HEK293 (cell line): ENCODE measurements around the gene CDKAL1.

Source experiments
- CTCF ChIA-PET: fragments of 350-600 bp; formaldehyde crosslinking; extraction: SDS; loops from one replicate; lab custom pipeline; 2021; ENCODE audit warnings: antibody characterized with exemption; lab: Yijun Ruan, JAX
- POLR2A ChIA-PET: fragments of 300-600 bp; formaldehyde crosslinking; extraction: SDS; loops from one replicate; lab custom pipeline; 2020; ENCODE audit warnings: antibody characterized with exemption, inconsistent platforms; lab: Yijun Ruan, JAX
- H3K27ac ChIP-seq: fragments of 200-500 bp; sonication (Bioruptor generic); 2 replicates; pipeline ENCODE4 v1.5.1; 2014; ENCODE audit warnings: low read depth, low read length, control low read depth, inconsistent platforms; ENCODE audit errors: extremely low read depth
- H3K36me3 ChIP-seq, 2 experiments: fragments of 200-500 bp in 1 of 2; sonication (Bioruptor generic) in 1 of 2; 1 replicate in 1 of 2; 2 replicates in 1 of 2; pipeline ENCODE4 v1.5.1; 2014 to 2017; ENCODE audit warnings: inconsistent platforms in 2 of 2, low read length in 2 of 2; ENCODE audit not compliant: control insufficient read depth in 2 of 2, insufficient read depth in 1 of 2
- H3K4me1 ChIP-seq: fragments of 200-500 bp; sonication (Bioruptor generic); 2 replicates; pipeline ENCODE4 v1.5.1; 2014; ENCODE audit warnings: mild to moderate bottlenecking, low read length, inconsistent platforms; ENCODE audit not compliant: control insufficient read depth, insufficient read depth
- H3K4me3 ChIP-seq: 2 replicates; pipeline ENCODE4 v1.5.1; 2011; ENCODE audit warnings: low read depth, mild to moderate bottlenecking, control low read depth, low read length, moderate library complexity
- H3K9me3 ChIP-seq: fragments of 200-500 bp; sonication (Bioruptor generic); 2 replicates; pipeline ENCODE4 v1.5.1; 2014; ENCODE audit warnings: low read depth, low read length, inconsistent platforms; ENCODE audit not compliant: control insufficient read depth, insufficient read depth
- GLIS2 ChIP-seq: fragments of 450-650 bp; formaldehyde crosslinking; IDR thresholded peaks from 2 replicates; pipeline ENCODE4 v1.5.1; 2016; ENCODE audit warnings: missing biosample characterization, missing genetic modification characterization
- PRDM1 ChIP-seq: fragments of 450-650 bp; formaldehyde crosslinking; IDR thresholded peaks from 2 replicates; pipeline ENCODE4; 2016; ENCODE audit warnings: missing biosample characterization, missing genetic modification characterization
- SCRT2 ChIP-seq: fragments of 450-650 bp; formaldehyde crosslinking; IDR thresholded peaks from 2 replicates; pipeline ENCODE4 v1.5.1; 2016; ENCODE audit warnings: missing biosample characterization, missing genetic modification characterization
- TCF7L2 ChIP-seq: IDR thresholded peaks from 2 replicates; pipeline ENCODE4 v1.6.1; 2011; ENCODE audit warnings: low read depth, mild to moderate bottlenecking, inconsistent platforms, low read length, moderate library complexity, borderline replicate concordance
- ZBTB1 ChIP-seq: fragments of 450-650 bp; formaldehyde crosslinking; IDR thresholded peaks from 2 replicates; pipeline ENCODE4 v1.5.1; 2016; ENCODE audit warnings: missing biosample characterization, missing genetic modification characterization
- ZBTB17 ChIP-seq: fragments of 450-650 bp; formaldehyde crosslinking; IDR thresholded peaks from 2 replicates; pipeline ENCODE4 v1.5.1; 2016; ENCODE audit warnings: missing biosample characterization, missing genetic modification characterization
- ZBTB6 ChIP-seq: fragments of 450-650 bp; formaldehyde crosslinking; IDR thresholded peaks from 2 replicates; pipeline ENCODE4 v1.5.1; 2017; ENCODE audit warnings: missing biosample characterization, missing genetic modification characterization
- ZIC2 ChIP-seq: fragments of 450-650 bp; formaldehyde crosslinking; IDR thresholded peaks from 2 replicates; pipeline ENCODE4 v1.5.1; 2016; ENCODE audit warnings: missing biosample characterization, missing genetic modification characterization
- ZNF174 ChIP-seq: fragments of 450-650 bp; formaldehyde crosslinking; IDR thresholded peaks from 2 replicates; pipeline ENCODE4 v1.5.0; 2017; ENCODE audit warnings: missing biosample characterization, mild to moderate bottlenecking, missing genetic modification characterization
- ZNF280D ChIP-seq: fragments of 450-650 bp; formaldehyde crosslinking; IDR thresholded peaks from 2 replicates; pipeline ENCODE4 v1.5.1; 2016; ENCODE audit warnings: missing biosample characterization, missing genetic modification characterization
- ZNF354C ChIP-seq: fragments of 450-650 bp; formaldehyde crosslinking; IDR thresholded peaks from 2 replicates; pipeline ENCODE4 v1.5.1; 2016; ENCODE audit warnings: missing biosample characterization, missing genetic modification characterization, low read depth, borderline replicate concordance
- ZNF530 ChIP-seq: fragments of 450-650 bp; formaldehyde crosslinking; IDR thresholded peaks from 2 replicates; pipeline ENCODE4 v1.5.1; 2016; ENCODE audit warnings: low read depth, missing biosample characterization, missing genetic modification characterization
- ZNF561 ChIP-seq: fragments of 450-650 bp; IDR thresholded peaks from 2 replicates; pipeline ENCODE4 v1.5.1; 2018; ENCODE audit warnings: missing biosample characterization, missing genetic modification characterization, borderline replicate concordance
- ZNF600 ChIP-seq: fragments of 450-650 bp; formaldehyde crosslinking; IDR thresholded peaks from 2 replicates; pipeline ENCODE4 v1.5.1; 2016; ENCODE audit warnings: missing biosample characterization, missing genetic modification characterization
- ZNF623 ChIP-seq: fragments of 450-650 bp; formaldehyde crosslinking; IDR thresholded peaks from 2 replicates; pipeline ENCODE4 v1.5.1; 2016; ENCODE audit warnings: missing biosample characterization, missing genetic modification characterization
- ZNF76 ChIP-seq: fragments of 450-650 bp; formaldehyde crosslinking; IDR thresholded peaks from 2 replicates; pipeline ENCODE4; 2016; ENCODE audit warnings: low read depth, missing biosample characterization, missing genetic modification characterization, borderline replicate concordance
- ZNF843 ChIP-seq: fragments of 450-650 bp; formaldehyde crosslinking; IDR thresholded peaks from 2 replicates; pipeline ENCODE4 v1.5.1; 2016; ENCODE audit warnings: missing biosample characterization, missing genetic modification characterization

CDKAL1 gene

GRCh38 chr6:20626165-20626564, 91.9 kb downstream of the CDKAL1 start (continued):
- TF ChIP-seq SCRT2 (tag by site-specific recombination) = no peak

- no peak overlapping the region for H3K4me3 ChIP-seq
- H3K9me3 ChIP-seq = no peaks in the 10 kb centered on the region
- H3K36me3 ChIP-seq = no peaks in the 10 kb centered on the region
- TF ChIP-seq ZNF623 (tag by site-specific recombination) = no peak
- no peak for TF ChIP-seq TCF7L2
- no peak for TF ChIP-seq PRDM1
- no peak for TF ChIP-seq ZNF174 (tag by site-specific recombination)
- peaks cover 8% of the 10 kb centered on the region for H3K4me1 ChIP-seq
- H3K27ac ChIP-seq = no peak overlapping the region
- ChIA-PET POLR2A (no interaction called here), CTCF (no interaction called here)
Measured at GRCh38 chr6:20629509-20629908, 95.3 kb downstream of the CDKAL1 start.

GRCh38 chr6:20630136-20630535, 95.9 kb downstream of the CDKAL1 start:
- Histone ChIP-seq H3K27ac (no peak overlapping the region), H3K9me3 (no peaks in the 10 kb centered on the region), H3K36me3 (no peaks in the 10 kb centered on the region), H3K4me1 (peaks cover 8% of the 10 kb centered on the region), H3K4me3 (no peak overlapping the region)
- ChIA-PET CTCF (interaction anchor here (0.7 kb wide), 1 partner anchor 902 kb away, joined by 6 read pairs; no protein-coding TSS in a partner anchor), POLR2A (no interaction called here)
- TF ChIP-seq ZNF174 (tag by site-specific recombination) (no peak), GLIS2 (tag by site-specific recombination) (no peak), ZNF843 (tag by site-specific recombination) (no peak), ZNF530 (no peak), ZNF280D (tag by site-specific recombination) (no peak), ZNF561 (tag by site-specific recombination) (no peak), PRDM1 (no peak), ZBTB6 (tag by site-specific recombination) (no peak), ZBTB1 (tag by site-specific recombination) (no peak), ZBTB17 (no peak), ZNF354C (no peak), ZIC2 (no peak), ZNF76 (no peak), ZNF600 (tag by site-specific recombination) (no peak)
